SH-SY5Y (cell line): ENCODE measurements around the gene NRARP.

Experiments
- GATA2 ChIP-seq: IDR thresholded peaks from 2 replicates; pipeline ENCODE4 v1.6.1; 2011; ENCODE audit warnings: mild to moderate bottlenecking, low read depth, low read length
- GATA3 ChIP-seq: IDR thresholded peaks from 2 replicates; pipeline ENCODE4 v1.6.1; 2011; ENCODE audit warnings: low read depth, mild to moderate bottlenecking, low read length, moderate library complexity

GRCh38 chr9:137278721-137279711 lies 23.1 kb downstream of the NRARP start:
- TF ChIP-seq GATA3 (no peak), GATA2 (no peak)
